Epithelial cell of esophagus (primary cell): Measurements from ENCODE around the gene KSR2.
"Not testable (repeated sequence)": the region's sequence is repeated elsewhere in the genome, so short reads cannot be mapped to it uniquely, and the experiment has no call there.

Experiments
- DNase-seq: peaks from one replicate; pipeline ENCODE4 v3.0.0; 2010; ENCODE audit warnings: low read depth
- H3K4me3 ChIP-seq: 2 replicates; pipeline ENCODE4 v1.5.1; 2011; ENCODE audit warnings: mild to moderate bottlenecking, low read length, control low read depth
- CTCF ChIP-seq: IDR thresholded peaks from 2 replicates; pipeline ENCODE4 v1.5.1; 2011; ENCODE audit warnings: low read depth, mild to moderate bottlenecking, low read length, control low read depth, inconsistent platforms; ENCODE audit not compliant: insufficient read depth; ENCODE audit errors: missing control alignments

KSR2 gene

GRCh38 chr12:117874842-117875434 lies 93.9 kb downstream of the KSR2 start:
- no peak overlapping the region for H3K4me3 ChIP-seq
- DNase-seq = peak; percentile 62
- TF ChIP-seq CTCF = peak; percentile 79

GRCh38 chr12:117874198-117874597 lies 94.6 kb downstream of the KSR2 start:
- not testable (repeated sequence) for H3K4me3 ChIP-seq, DNase-seq

- DNase-seq = no peak
- TF ChIP-seq CTCF = no peak
- no peak overlapping the region for H3K4me3 ChIP-seq
These were observed 96.1 kb downstream of the KSR2 start for GRCh38 chr12:117872546-117873169.

- TF ChIP-seq CTCF = no peak
- H3K4me3 ChIP-seq = no peak overlapping the region
- DNase-seq = no peak
These were observed 99.2 kb downstream of the KSR2 start for GRCh38 chr12:117869551-117869950.

- no peak for TF ChIP-seq CTCF
- DNase-seq = no peak
- H3K4me3 ChIP-seq = no peak overlapping the region
These were observed 101.4 kb downstream of the KSR2 start for GRCh38 chr12:117867348-117867747.

- TF ChIP-seq CTCF = no peak
- H3K4me3 ChIP-seq = no peak overlapping the region
- no peak for DNase-seq
These were observed 103.3 kb downstream of the KSR2 start for GRCh38 chr12:117865505-117865904.

- DNase-seq = peak; percentile 38
- no peak for TF ChIP-seq CTCF
- H3K4me3 ChIP-seq = no peak overlapping the region
These were observed 105.6 kb downstream of the KSR2 start for GRCh38 chr12:117863002-117863709.
